ENCODE measurements around the gene LY6G5B.

- TF ChIP-seq CTCF (IDR thresholded peaks at IDR 0.05) (no peak), POLR2A (IDR thresholded peaks at IDR 0.05) (no peak), EP300 (IDR thresholded peaks at IDR 0.05) (no peak)
Measured at GRCh38 chr6:31658158-31658688, 11.6 kb upstream of the LY6G5B start.

Data from ovary (tissue), 3 donors.